Measurements from ENCODE around the gene CLSTN2.
A peak's percentile ranks its signal among the peaks of the same experiment; 100 is the strongest.

Gene CLSTN2

DNA sequence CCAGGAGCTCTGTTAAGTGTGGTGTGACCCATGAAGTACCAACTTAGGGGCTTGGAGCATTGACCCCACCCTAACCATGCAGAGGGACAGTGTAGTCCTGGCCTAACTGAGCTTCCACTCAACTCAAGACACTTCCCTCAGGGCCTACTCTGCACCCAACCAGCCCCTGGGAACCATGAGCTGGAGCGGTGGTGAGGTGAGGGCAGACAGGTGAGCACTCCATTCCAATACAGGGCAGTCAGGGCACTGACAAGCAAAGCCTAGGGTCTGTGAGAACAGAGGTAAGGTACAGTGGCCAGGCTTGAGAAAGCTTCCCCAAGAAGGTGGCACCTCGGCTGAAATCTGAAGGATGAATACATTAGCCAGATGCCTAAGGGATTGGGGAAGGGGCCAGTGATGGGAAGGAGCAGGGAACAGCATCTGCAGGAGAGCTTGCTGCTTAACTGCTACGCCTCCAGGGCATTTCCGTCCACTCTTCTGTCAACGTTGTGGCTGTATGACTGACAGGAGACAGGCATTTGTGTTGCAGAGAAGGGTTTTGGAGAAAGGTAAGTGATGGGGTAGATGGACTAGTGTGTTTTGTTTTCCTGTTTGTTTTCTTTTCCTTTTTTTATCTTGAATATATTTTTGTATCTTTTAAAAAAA, 499.4 kb downstream of the CLSTN2 start:
- no peak for DNase-seq

DNA sequence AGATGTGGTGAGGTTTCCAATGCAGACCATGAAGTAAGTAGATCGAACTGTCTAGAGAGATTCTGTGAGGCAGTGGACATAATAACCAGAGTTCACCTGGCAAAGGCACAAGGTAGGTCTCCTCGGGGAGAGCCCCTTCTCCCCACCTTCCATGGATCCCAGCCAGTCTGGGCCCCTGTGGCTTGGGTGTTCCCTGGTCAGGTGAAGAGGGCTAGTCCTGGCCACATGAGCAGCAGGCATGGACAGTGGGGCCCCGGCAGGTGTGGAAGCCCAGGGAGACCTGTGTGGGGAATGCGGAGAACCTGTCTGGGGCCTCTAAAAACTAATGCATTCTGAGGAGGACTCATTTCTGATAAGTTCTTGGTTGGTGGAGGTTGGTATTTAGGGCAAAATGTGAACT, 501.4 kb downstream of the CLSTN2 start:
- DNase-seq: no peak

DNA sequence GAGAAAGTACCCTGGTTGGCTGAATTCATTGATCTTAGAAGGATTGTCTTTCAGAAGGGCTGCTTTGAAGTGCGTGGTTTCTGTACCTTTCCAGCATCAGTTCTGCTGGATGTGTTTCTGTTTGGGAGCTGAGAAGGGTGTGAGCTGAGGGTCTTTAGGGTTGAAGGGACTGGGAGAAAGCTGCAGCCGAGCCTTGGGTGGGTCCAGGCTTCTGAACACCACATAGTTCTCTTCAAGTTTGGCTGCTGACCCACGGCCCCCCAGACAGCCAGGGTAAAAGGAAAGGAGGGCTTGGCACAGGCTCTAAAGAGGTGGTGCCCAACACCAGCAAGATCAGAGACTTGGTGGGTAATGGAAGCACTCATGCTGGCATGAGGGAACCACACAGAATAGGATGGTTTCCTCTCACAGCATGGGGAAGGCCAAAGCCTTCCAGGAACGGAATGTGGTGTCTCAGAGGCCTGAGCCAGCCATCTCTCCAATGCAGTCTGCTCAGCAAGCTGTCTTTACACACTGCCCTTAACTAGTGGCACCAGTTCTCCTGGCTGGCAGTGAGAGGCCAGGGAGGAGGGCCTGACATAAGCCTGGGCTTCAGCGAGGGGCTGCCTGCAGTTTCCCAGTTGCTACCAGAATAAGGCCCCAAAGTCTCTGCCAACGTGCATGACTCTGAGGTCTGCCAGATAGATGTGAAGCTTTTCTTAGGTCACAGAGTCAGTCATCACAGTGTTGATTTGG, 503.9 kb downstream of the CLSTN2 start:
- no peak for DNase-seq

DNA sequence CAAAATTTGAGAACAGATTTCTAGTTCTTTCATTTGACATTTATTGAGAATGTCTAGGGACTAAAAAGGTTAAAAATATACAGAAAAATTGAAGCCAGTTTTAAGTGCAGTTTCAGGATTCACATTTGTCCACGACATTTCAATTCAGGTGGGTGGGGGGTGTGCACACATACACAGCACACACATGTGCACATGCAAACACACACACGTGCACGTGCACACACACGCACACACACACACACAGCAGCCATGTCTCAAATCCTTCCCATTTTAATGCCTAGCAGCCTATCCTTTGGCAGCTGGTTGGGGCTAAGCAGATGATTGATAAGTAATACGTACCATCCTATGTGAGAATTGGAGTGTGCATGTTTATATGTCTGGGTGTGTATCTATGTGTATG, 504.5 kb downstream of the CLSTN2 start:
- DNase-seq: no peak

DNA sequence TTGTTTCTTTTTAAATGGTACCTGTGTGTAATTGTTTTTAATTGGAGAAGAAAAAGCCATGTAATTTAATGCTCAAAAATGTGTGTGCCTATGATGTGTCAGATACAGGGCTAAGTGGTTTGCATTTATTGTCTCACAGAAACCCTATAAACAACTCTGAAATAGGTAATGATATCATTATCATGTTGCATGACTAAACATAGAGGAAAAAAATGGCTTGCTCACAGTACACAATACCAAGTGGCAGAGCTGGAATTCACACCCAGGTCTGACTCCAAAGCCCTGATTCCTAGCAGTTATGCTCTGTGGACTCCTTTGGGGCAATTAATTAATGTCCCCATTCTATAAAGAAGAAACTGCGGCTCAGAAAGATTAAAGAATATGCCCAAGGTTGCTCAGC, 505.5 kb downstream of the CLSTN2 start:
- DNase-seq: no peak

DNA sequence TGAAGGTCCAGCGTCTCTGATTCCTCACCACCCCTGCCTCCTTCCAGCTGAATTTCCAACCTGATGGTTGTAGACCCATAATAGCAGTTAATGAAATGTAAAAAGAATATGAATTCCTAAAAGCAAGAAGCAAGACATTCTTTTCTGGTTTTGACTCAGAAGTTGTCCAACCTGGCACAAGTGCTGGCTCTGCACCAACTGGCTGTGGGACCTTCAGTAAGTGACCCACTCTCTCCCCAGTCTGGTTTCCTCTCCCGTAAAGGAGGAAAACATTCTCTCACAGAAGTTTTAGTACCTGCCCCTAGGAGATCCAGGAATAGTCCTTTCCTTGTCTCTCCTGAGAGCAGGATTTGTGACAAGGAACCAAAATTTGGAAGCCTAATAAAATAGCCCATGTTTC, 506.0 kb downstream of the CLSTN2 start:
- DNase-seq: no peak

DNA sequence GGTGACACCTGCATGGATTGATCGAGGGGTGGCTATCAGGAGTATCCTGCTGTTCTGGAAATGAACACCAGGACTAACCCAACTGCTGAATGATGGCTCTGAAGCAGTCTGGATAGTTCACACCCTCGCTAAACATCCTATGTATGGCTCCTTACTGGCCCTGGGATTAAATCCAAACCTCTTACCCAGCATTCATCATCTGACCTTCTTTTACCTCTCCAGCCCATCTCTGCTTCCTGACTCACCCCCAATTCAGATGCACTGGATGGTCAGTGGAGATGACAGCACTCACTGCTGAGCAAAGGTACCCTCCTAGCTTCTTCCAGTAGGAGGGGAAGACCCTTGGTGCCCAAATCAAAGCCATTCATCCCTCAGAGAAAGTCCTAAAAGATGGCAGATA, 507.6 kb downstream of the CLSTN2 start:
- DNase-seq: no peak

DNA sequence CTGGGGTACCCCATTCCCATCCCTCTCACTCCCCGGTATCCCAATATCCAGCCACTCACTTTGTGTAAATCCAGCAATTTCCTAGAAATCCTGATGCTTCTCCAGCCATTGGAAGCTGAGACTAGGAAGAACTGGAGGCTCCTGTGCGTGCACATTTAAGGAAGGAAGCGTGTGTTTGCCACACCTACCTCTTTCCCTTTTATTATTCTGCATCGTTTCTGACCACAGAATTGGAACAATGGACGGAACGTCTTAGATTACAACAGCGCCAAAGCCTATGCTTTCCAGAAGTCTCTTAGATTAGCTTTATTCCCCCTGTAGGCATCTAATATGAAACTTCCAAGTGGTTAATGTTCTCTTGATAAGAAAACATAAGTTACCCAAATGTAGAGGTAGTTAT, 508.1 kb downstream of the CLSTN2 start:
- DNase-seq: no peak

DNA sequence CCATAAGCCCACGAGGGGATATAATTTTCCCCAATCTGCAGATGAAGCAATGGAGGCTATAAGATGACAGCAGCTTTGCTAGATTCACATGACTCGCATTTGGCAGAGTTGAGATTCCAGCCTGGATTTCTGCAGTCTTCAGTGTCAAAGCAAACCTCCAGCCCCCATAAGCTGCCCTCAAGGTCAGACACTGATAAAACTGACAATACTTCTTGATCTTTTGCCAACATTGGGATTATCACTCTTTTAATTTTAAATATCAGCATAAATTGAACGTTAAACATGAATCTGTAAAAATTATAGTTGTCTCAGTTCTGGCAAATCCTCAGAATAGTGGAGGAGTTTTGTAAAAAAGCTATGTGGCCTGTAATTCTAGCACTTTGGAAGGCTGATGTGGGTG, 508.8 kb downstream of the CLSTN2 start:
- no peak for DNase-seq

DNA sequence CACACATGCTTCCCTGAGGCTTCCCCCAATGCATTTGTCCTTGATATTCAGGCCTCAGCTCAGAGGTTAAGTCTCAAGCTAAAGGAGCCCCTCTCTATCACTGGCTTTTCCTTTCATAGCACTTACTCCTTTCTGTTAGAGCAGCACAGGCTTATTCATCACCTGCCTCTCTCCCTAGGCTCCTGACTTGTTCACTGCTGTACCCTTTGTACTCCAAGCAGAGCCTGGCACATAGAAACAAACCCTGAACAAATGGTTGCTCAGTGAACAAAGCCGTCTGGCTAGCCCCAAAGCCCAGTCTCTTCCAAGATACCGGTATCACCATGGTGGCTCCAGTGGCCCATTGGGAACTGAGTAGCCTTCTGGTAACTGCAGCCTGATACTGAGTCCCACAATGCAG, 511.7 kb downstream of the CLSTN2 start:
- no peak for DNase-seq

DNA sequence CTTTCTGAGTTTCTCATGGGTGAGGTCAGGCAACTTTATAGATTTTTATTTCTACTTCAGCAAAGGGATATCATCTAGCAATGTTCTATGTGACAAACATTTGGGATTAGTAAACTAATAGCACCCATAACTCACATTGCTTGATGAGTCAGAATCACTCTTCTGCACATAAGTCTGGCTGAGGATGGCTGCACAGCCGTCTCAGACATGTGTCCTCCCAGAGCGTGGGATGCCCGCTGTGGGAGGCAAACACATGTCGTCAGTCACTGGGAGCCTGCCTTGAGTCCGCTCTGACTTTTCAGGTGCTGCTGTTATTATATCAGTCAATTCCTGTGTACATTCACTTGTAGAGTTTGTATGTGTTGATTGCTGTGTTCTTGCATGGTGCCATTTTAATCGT, 512.2 kb downstream of the CLSTN2 start:
- no peak for DNase-seq

DNA sequence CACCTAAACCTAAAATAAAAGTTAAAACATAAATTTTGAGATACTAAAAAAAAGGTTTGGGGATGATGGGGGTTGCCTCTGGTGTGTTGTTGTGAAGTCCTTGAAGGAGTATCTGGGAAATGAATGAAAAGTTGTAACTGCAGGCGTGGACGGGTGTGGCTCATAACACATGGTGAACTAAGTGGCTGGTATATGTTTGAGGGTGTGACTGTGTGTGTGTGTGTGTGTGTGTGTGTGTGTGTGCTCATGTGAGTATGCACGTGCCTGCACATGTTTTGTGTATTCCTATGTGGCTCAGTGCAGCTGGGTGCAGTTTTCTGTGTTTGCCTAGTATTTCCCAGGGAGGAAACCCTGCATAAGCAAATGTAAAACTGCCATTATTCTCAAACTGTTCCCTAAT, 513.0 kb downstream of the CLSTN2 start:
- no peak for DNase-seq

DNA sequence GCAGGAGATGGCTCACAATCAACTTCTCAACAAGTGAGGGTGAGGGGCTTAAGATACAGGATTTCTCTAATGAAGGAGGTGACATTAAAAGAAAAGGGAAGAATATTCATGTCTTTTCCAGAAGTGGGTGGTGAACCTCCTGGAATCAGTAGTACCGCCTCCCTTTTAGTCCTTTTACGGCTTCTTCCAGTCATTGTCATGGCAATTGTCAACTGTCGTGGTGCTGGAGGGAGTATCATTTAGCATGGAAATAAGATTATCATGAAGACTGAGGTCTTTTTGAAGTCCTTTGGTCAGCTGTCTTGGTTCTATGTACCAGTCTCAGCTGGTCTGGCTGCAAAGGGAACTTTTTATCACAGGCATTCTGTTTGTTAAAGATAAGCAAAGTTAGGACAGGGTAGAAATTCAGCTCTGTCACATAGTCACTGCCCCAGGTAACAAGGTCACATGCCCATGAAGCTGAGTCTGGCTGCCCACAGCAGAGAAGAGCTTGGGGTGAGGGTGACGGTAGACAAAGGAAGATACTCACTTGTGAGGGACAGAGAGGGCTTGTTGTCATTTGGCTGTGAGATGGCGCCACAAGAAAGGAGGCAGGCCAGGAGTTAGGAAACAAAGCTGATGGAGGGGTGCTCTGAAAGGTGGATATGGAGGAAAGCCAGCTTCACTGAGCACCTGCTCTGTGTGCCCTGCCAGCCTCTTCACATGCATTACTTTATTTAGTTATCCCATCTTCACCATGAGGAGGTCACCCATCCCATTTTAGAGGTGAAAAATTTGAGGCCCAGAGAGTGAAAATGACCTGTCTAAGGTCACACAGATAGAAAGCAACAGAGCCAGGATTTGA, 514.6 kb downstream of the CLSTN2 start:
- DNase-seq: peak; percentile 59

DNA sequence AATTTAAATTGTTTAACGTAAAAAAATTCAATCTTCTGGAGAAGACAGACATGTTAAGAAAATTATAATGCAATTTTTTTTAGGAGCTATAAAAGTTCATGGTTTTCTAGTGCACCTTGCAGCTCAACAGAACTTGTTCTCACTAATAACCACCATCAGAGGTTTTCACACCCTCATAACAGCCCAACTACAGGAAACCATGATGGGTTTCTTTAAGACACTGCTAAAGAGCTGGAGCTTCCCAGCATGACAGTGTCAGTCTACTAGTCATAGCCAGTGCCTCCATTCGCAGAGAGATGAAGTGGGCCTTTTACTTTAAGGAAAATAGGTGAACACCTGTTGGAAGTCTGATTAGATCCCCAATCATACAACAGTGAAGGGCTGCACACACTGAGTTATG, 518.8 kb downstream of the CLSTN2 start:
- no peak for DNase-seq

DNA sequence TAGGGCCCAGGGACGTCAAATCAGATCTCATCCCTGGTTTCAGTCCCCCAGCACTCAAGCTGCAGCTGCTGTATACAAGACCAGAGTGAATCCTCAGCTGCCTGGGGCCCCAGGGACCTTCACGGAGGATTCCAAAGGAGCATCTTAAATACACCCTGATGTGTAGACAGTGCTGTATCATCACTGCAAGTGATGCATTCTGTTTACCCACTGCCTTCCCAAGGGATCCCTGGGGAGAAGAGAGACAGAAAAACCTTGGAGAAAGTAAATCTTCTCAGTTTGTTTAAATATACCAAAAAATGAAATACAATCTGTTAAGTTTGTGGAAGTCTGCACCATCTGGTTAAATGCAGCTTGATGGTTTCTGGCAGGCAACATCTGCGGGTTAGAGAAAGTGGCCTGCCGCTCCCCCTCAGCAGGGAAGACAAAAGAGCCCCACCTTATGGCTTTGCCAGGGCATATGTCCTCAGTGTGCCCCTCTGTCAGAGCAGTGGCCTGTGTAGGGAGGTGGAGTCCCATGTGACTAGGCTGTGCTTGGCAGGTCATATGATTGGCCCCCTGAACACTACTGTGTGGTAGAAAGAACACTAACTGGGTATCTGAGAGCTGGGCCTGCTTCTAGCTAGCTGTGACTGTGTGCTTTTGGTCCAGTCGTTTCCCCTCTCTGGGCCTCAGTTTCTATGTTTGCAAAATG, 520.7 kb downstream of the CLSTN2 start:
- DNase-seq: no peak

DNA sequence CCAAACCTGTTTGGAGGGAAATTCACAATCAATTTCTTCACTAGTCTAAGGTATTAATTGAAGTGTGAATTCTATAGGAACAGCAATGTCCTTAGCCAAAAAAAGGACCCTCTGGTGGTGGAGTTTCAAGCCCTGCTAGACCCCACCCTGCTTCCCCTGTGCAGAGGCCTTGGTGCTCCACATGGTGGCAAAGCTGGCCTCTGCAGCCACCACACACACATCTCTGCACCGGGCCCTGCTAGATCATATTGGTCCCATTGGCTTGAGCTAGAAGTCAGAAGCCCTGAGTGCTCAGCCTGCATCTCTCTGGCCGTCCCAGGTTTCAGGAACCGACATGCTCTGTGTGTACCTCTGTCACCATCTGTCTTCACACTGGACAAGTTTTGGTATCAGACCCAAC, 522.0 kb downstream of the CLSTN2 start:
- DNase-seq: no peak

DNA sequence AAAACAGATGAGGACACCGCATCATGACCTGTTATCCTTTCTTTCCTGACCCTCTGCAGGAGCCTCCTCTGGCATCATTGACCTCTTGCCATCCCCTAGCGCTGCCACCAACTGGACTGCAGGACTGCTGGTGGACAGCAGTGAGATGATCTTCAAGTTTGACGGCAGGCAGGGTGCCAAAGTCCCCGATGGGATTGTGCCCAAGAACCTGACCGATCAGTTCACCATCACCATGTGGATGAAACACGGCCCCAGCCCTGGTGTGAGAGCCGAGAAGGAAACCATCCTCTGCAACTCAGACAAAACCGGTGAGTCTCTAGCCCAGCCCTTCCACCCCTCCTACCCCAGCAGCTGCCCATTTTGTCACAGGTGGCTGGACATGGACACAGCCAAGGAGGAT, 524.5 kb downstream of the CLSTN2 start:
- DNase-seq: no peak

DNA sequence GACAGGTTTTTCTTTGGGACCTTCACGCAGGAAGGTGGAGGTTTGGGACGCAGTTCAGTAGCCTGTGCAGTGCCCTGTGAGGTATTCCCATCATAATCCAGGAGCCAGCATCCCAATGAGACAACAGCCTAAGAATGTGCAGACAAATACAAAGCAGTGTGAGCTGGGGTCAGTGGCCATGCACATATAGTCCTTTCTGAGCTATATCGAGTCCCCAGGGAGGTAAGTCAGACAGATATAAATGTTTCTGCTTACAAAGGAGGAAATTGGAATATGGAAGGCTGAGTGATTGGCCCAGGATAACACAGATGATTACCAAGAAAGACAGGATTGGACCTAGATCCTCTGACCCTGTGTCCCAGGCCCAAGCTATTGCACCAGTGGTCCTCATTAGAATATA, 526.3 kb downstream of the CLSTN2 start:
- DNase-seq: no peak

DNA sequence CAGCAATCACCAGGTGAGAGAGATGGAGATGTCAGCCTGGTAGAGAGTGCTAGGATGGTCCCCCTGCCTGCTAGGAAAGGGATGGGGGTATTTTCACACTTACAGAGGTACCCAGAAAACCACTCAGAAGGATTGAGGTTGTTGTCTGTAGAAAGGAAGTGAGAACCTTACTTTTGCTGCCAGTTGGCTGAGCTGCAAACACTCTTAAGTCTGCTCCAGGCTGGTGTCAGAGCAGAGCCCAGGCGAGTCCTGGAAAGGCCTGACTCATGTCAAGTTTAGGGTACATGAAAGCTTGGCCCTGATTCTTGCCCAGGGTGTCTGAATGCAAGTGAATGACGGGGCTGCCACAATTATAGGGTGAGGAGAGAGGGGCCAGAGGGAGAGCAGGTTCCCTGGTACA, 528.4 kb downstream of the CLSTN2 start:
- no peak for DNase-seq

DNA sequence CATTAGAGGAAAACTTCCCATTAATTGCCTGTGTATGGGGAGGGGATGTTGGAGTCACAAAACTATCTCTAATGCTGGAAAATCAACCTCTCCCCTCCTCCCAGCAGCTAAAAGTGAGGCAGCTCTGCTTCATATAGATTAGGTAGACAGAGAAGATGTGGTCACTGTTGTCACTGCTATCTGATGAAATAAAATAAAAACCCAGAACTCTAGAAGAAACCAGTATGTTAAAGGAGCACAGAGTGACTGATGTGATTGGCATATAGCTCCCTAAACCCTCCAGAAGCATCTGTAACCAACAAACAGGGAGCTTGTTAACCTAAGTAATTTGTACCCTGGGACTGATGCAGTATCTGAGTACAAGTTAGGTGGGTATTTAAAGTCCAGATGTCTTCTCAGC, 531.0 kb downstream of the CLSTN2 start:
- peak; percentile 40 for DNase-seq

DNA sequence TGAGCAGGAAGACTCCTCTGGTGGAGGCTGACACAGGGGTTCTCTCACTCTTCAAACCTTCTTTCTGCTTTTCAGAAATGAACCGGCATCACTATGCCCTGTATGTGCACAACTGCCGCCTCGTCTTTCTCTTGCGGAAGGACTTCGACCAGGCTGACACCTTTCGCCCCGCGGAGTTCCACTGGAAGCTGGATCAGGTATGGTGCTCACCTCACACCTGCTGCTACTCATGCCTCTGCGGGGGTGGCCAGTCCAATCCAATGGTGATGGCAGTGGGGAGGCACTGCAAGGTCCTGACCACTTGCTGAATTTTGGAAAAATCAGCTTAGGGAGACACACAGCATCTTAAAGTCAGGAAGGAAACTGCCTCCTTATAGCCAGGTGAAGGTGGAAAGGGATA, 531.5 kb downstream of the CLSTN2 start:
- DNase-seq: no peak

DNA sequence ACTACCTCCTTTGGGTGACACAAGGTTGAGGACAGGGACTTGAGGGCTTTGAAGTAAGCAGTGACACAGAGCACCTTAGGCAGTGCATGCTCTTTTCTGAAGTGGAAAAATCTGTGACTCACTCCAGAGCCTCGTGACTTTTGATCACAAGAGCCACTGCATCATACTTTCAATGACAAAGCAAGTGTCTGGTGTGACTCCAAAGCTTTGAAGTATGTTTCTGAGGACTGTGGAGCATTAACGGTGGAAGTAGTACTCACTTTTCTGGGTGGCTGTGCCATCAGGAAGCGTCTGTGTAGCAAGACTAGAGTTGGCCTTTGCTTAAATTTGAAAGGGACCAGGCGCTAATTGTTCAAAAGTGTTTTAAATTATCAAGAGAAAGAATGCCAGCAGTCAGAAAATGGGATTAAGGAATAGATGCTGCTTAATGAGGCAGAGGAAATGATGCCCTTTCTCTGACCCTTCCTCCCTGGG, 532.2 kb downstream of the CLSTN2 start:
- DNase-seq: peak; percentile 57

DNA sequence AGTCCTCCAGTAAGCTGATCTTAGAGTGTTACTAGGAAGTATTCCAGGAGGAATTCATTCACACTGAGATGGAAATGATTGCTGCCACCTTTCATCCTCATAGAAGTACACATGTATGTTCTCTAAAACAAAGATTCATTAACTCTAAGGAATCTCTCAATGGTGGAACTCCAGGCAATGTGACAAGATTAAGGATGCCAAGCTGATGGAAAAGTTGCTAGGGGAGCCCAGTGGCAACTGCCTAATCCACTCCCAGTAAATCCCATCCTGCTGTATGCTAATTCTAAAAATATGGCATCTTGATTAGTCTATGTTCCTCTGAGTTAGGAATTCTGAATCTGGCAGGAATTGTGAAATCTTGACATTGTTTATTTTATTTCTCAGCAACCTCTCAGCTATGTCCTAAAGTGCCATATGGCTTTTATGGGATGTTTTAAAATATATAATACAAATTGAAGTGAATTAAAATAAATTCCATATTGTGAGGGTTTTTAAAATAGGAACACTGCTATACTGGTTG, 532.9 kb downstream of the CLSTN2 start:
- no peak for DNase-seq

All from OCI-M1 (cell line).